IPS DF 19.7 (cell line): ENCODE data around the gene POLE.

ENCODE experiments used
- DNase-seq: peaks from one replicate; pipeline ENCODE4 v3.0.0-alpha.2; 2013; ENCODE audit warnings: low read depth, low spot score

Gene POLE

GRCh38 chr12:132686825-132687210, 324 bp downstream of the POLE start:
- DNase-seq: no peak

GRCh38 chr12:132685400-132685799, 1.7 kb downstream of the POLE start:
- DNase-seq: no peak

DNA sequence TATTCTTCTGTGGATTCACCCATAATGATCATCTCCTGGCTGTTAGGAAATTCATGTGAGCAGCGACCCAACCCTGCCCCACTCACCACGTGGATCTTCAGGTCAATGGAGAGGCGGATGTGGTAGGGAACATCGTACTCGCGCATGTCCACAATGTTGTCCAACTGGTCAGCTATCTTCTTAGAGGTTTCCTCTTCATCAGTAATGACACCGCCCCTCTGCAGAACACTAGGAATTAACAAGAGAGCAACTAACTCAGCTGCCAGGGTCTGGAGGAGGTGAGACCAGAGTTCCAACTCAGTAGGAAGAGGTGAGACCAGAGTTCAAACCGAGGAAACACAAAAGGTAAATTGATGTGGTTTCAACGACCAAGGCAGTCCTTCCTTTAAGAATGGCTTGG, 9.7 kb downstream of the POLE start:
- no peak for DNase-seq

- no peak for DNase-seq
Measured at GRCh38 chr12:132675757-132676432, 11.2 kb downstream of the POLE start.

DNA sequence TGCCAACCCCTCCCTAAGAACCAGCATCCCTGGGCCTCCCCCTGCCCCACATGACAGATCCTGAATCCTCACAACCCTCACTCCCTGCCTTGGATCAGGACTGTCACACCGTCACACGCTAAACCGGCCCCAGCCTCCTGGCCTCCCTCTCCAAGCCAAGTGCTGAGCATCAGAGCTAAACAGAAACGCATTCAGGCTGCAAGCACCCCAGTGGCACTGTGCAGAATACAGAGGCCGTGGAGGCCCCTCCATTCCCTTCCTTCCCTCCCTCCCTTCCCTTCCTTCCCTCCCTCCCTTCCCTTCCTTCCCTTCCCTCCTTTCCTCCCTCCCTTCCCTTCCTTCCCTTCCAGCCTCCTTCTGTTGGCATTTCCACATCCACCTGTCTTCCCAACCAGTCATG, 12.6 kb downstream of the POLE start:
- DNase-seq: no peak

GRCh38 chr12:132673288-132674179, 13.6 kb downstream of the POLE start:
- no peak for DNase-seq

DNA sequence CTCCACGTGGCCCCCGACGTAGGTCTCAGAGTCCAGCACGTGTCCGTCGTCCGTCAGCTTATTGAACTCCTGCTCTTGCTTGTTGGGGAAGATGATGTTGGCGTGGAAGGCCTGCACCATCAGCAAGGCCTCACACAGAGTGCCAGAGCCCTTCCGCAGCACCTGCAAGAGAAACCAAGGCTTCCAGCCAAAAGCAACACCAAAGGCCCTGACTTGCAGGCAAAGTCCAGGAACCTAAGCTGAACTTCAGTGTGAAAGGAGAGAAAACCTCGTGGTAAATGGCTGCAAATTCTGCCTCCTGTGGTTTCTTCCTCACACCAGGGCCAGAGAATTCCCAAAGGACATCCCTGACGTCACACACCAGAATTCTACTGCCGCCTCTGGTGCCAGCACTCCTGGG, 14.5 kb downstream of the POLE start:
- no peak for DNase-seq

GRCh38 chr12:132672116-132672515, 15.0 kb downstream of the POLE start:
- DNase-seq: no peak

- no peak for DNase-seq
Measured at GRCh38 chr12:132669166-132669879, 17.8 kb downstream of the POLE start.

DNA sequence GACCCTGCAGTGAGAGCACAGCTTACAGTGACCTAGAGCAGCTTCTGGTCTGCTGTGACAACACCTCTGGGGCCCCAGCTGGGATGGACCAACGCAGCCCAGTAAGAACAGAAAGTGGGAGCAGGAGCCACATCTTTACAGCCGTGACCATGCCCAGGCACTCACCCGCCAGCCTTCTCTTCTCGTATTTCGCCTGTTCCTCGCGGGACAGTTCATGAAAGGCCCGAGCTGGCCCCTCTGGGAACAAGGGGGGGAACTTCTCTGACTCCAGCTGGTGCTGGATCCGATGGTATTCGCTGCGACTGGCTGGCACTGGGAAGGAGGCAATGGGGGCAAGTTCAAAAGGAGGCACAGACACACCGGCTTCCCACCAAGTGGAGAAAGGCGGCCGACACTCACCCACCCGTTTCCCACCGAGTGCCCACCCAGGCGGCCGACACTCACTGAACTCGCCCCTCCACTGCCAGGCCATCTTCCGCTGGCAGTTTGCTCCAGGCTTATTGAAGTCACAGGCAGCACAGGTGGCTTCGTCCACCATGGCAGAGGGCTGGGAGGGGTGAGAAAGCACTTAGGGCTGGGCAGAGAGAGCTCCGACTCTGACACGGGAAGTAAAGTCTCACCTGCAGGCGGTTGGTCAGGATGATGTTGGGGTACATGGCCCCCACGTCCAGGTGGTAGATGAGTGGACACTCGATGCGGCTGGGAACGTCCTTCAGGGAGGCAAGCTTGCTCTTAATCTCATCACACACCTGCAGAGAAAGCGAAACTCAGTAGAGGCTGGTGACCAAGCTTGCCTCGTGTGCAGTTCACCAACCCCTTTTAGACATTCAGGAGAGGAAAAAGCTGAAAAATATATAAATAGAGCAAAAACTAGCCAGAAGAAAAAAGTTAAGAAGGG, 18.7 kb downstream of the POLE start:
- DNase-seq: no peak

DNA sequence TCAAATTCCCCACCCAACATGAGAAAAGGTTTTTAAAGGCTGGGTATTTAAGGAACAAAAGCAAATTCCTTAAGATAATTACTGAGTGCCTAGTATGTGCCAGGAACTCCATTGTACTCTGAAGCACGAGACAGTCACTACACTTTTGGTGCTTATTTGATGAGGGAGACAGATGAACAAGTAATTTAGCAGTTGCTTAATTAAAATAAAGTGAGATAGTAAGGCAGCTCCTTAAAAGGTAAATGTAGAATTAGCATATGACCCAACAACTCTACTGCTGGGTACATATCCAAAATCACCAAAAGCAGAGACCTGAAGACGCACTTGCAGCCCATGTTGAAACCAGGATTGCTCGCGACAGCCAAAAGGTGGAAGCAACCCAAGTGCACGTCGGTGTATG, 21.3 kb downstream of the POLE start:
- DNase-seq: no peak

GRCh38 chr12:132665149-132665491, 22.0 kb downstream of the POLE start:
- no peak for DNase-seq

GRCh38 chr12:132664206-132665148, 22.7 kb downstream of the POLE start:
- no peak for DNase-seq

GRCh38 chr12:132662901-132663755, 24.0 kb downstream of the POLE start:
- DNase-seq: no peak

DNA sequence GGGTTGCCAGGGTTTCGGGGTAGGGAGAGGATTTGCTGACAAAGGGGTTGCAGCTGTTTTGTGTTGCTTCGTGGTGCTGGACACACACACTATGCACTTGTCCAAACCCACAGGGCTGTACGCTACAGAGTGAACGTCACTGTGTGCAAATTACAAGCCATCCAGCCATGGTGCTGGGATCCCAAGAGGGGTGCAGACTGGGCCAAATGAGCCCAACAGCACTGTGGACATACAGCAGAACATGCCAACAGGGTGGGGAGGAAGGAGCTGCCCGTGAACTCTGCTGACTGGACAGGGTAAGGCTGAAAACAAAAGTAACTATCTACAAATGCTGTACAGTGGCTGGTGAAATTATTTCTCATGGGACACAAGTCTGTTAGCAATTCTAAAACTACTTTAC, 25.2 kb downstream of the POLE start:
- DNase-seq: no peak

GRCh38 chr12:132660996-132661395, 26.1 kb downstream of the POLE start:
- DNase-seq: no peak

GRCh38 chr12:132660052-132660451, 27.1 kb downstream of the POLE start:
- DNase-seq: no peak

- DNase-seq: no peak
Measured at GRCh38 chr12:132659146-132659545, 28.0 kb downstream of the POLE start.

- no peak for DNase-seq
Measured at GRCh38 chr12:132658149-132658894, 28.8 kb downstream of the POLE start.
